ENCODE measurements around the gene THPO.

Gene THPO

DNA sequence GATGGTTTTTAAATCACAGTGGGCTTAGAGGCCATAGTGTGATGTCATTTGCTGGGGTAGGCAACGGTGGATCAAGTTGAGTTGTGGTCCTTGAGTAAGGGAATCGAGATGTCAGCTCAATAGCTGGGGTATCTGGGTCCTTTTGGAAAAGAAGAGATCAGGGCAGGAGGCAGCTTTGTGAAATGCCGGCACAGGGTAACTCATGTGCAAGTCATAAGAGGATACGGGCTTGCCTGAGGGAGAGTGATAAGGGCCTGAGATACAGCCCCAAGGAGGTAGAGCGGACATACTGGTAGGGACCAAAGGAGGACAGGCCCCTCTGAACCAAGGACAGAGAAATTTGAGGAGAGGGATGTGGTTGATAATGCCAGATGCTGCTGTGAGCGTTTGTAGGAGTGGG, 44.8 kb downstream of the THPO start:
- no peak for DNase-seq (ENCODE audit: low read depth)

DNA sequence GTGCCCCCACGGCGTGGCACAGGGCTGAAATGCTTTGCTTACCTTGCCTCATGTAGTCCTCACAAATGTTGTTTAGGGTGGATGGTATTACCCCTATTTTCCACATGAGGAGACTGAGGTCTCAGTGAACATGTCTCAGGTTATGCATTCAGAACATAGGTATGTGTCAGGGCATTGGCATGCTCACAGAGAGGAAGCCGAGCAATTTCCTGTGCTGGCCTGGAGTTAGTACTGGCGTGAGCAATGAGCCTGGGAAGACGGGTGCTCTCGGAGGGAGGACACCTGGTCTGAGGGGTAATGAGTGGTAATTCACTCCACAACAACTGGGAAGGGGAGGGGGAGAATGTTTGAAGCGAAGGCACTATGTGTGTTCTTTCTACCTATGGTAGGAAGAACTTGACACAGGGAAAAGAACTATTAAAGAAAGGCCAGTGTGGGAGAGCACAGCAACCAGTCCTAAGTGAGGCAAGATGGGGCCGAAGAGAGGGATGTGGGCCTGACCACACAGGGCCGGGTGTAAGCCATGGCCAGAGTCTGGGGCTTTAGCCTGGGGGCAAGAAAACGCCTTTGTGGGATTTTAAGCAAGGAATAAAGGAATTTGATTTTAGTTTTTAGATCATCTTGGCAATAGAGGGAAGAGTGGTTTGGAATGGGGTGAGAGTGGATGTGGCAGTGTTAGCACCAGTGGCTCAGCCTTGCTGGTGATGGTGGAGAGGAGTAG, 45.5 kb downstream of the THPO start:
- DNase-seq (ENCODE audit: low read depth): no peak

DNA sequence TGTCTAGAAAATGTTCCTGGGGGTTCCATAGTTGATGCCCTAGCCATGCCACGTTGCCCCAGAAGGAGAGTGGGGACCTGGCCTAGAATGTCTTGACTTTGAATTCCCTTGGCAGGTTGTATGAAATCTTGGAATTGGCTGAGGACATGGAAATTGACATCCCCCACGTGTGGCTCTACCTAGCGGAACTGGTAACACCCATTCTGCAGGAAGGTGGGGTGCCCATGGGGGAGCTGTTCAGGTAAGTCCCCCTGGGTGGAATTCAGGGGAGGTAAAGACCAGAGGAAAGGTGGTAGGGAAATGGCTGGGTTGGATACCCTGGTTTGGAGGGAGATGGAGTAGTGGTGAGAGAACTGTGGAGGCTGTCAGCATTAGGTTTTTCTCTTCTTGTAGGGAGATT, 49.5 kb downstream of the THPO start:
- no peak for DNase-seq (ENCODE audit: low read depth)

DNA sequence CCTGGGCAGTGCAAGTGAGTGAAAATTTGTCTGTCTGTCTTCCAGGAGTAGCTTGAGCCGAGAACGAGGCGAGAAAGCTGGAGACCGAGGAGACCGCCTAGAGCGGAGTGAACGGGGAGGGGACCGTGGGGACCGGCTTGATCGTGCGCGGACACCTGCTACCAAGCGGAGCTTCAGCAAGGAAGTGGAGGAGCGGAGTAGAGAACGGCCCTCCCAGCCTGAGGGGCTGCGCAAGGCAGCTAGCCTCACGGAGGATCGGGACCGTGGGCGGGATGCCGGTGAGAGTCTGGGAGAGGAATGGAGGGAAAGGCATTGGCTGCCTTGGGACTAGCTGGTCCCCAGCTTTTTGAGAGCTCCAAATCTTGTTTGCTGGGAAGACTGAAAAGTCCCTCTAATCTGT, 50.8 kb downstream of the THPO start:
- DNase-seq (ENCODE audit: low read depth): no peak

DNA sequence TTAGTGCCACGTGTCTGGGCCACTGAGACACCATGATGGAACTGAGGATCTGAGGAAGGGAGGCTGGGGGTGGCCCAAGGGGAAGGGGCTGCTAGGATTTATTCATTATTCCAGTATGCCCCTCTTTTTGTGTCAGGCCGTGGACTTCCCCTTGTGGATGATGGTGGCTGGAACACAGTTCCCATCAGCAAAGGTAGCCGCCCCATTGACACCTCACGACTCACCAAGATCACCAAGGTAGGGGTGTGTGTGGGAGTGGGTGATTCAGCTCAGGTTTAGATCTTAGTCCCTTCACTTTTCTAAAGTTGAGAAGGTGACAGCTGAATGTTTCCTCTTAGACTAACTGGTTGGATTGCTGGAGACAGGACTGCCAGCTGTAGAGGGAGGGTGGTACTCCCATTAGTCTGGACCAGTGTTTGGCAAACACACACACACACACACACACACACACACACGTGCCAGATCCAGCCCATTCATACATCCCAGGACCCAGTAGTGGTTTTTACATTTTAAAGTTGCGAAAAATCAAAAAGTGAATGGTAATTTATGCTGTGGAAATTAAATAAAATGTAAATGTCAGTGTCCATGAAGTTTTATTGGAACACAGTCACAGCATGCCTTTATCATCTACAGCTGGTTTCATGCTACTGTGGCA, 52.2 kb downstream of the THPO start:
- no peak for DNase-seq (ENCODE audit: low read depth)

DNA sequence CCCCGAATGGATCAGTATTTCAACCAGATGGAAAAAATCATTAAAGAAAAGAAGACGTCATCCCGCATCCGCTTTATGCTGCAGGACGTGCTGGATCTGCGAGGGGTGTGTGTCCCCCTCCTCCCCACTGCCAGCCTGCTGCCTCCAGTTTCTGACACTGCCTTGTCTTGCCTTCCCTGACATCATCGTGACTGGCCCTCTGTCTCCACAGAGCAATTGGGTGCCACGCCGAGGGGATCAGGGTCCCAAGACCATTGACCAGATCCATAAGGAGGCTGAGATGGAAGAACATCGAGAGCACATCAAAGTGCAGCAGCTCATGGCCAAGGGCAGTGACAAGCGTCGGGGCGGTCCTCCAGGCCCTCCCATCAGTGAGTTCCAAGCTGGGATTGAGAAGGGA, 52.7 kb downstream of the THPO start:
- no peak for DNase-seq (ENCODE audit: low read depth)

DNA sequence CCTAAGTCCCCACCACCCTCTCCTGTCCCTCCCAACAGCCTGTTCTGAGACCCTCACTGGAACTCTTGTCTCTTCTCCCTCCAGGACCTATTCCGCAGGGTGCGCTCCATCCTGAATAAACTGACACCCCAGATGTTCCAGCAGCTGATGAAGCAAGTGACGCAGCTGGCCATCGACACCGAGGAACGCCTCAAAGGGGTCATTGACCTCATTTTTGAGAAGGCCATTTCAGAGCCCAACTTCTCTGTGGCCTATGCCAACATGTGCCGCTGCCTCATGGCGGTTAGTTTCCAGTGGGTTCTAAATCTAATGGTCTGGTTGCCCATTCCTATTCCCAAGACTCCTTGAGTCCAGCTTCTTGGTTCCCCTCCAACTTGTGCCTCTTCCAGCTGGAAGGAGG, 54.3 kb downstream of the THPO start:
- DNase-seq (ENCODE audit: low read depth): no peak

DNA sequence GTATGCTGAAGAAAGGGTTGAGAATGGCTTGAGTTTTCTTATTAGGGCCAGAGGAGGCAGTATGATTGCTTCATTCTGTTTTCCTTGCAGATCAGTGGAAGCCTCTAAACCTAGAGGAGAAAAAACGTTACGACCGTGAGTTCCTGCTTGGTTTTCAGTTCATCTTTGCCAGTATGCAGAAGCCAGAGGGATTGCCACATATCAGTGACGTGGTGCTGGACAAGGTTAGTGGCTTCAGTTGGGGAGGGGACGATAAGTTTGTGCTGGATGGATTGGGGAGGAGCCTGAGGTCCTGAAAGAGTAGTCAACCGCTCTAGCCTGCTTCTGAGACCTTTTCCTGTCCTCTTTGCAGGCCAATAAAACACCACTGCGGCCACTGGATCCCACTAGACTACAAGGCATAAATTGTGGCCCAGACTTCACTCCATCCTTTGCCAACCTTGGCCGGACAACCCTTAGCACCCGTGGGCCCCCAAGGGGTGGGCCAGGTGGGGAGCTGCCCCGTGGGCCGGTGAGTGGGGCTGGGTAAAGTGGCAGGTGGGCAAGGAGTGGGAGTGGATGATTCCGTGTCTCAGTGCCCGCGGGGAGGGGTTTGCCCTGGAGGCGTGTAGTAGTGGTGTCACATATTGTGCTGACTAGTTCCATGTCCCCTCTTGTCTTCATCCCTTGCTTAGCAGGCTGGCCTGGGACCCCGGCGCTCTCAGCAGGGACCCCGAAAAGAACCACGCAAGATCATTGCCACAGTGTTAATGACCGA, 55.1 kb downstream of the THPO start:
- DNase-seq (ENCODE audit: low read depth): no peak

Data from fibroblast of the conjunctiva (primary cell).